ENCODE results near the gene S100A8.

DNA sequence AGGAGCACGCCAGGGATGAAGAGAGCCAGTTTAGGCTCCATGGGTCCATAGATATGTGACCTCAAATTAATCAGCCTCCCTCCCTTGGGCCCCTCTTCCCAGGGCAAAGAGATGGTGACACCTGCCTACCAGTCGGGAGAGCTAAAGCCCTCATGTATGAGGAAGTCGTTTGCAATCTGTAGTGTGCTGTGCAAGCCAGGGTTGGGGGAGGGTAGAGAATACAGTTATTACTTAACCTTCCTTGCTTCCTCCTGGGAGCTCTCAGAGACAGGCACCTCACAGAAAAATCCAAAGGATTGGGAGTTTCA lies 46.2 kb downstream of the S100A8 start:
- TF ChIP-seq, protein P1, sequence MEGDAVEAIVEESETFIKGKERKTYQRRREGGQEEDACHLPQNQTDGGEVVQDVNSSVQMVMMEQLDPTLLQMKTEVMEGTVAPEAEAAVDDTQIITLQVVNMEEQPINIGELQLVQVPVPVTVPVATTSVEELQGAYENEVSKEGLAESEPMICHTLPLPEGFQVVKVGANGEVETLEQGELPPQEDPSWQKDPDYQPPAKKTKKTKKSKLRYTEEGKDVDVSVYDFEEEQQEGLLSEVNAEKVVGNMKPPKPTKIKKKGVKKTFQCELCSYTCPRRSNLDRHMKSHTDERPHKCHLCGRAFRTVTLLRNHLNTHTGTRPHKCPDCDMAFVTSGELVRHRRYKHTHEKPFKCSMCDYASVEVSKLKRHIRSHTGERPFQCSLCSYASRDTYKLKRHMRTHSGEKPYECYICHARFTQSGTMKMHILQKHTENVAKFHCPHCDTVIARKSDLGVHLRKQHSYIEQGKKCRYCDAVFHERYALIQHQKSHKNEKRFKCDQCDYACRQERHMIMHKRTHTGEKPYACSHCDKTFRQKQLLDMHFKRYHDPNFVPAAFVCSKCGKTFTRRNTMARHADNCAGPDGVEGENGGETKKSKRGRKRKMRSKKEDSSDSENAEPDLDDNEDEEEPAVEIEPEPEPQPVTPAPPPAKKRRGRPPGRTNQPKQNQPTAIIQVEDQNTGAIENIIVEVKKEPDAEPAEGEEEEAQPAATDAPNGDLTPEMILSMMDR (IDR thresholded peaks at IDR 0.05), result no peak
- TF ChIP-seq POLR2A (IDR thresholded peaks at IDR 0.05) (no peak), POLR2AphosphoS5 (IDR thresholded peaks at IDR 0.05) (no peak)
